Chondrocyte (in vitro differentiated cells): ENCODE results near the gene NLRP7. TPM values are rescaled to one million over a fixed set of nuclear protein-coding genes. Genes with fewer than 3 reads are reported as not detected.

Experiments
- DNase-seq: peaks from one replicate; pipeline ENCODE4 v3.0.0; 2021; ENCODE audit warnings: mixed read lengths, low spot score
- H3K27ac Mint-ChIP-seq: one replicate; pipeline ENCODE4 v1.8.0; 2021; ENCODE audit warnings: mild to moderate bottlenecking, moderate library complexity, mixed read lengths; ENCODE audit not compliant: unreplicated experiment
- H3K27me3 Mint-ChIP-seq: 2 replicates; pipeline ENCODE4 v1.8.0; 2021; ENCODE audit warnings: low read depth, mixed read lengths
- H3K36me3 Mint-ChIP-seq: 2 replicates; pipeline ENCODE4 v1.8.0; 2021; ENCODE audit warnings: low read depth, mixed read lengths
- H3K4me1 Mint-ChIP-seq: 2 replicates; pipeline ENCODE4 v1.8.0; 2021; ENCODE audit warnings: low read depth, mild to moderate bottlenecking, mixed read lengths
- H3K4me3 Mint-ChIP-seq: one replicate; pipeline ENCODE4 v1.8.0; 2021; ENCODE audit warnings: mild to moderate bottlenecking, moderate library complexity, mixed read lengths; ENCODE audit not compliant: unreplicated experiment
- H3K9me3 Mint-ChIP-seq: 2 replicates; pipeline ENCODE4 v1.8.0; 2021; ENCODE audit warnings: low read depth, mixed read lengths
- total RNA-seq: library from RNA; stranded (reverse); gene quantifications from 3 replicates; pipeline ENCODE4 v1.2.1, GENCODE V29; 2021
- TF ChIP-seq, protein P1 (sequence below): fragments of 200-600 bp; sonication (generic); IDR thresholded peaks from 2 replicates; pipeline ENCODE4 v1.5.0; 2021; ENCODE audit warnings: antibody characterized with exemption, mild to moderate bottlenecking, moderate library complexity

NLRP7 gene
- total RNA-seq, 1 donor from 2014 or later = not detected

DNA sequence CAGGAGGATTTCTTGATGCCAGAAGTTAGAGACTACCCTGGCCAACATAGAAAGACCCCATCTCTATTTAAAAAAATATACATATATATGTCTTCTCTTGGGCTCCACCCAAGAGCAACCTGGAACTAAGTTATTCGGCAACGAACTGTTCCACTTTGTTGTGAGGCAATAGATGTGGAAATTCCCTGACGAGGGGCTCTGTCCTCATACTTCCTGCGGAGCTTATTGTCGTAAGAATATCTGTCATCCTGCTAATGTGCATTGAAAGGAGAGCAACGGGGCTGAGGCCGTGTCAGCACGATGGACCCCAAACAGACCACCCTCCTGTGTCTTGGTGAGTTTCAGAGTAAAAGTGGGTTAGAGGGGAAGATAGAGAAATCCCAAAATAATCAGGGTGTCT lies 73.3 kb downstream of the NLRP7 start, which contains the start of gene FCAR:
FCAR (plus strand) TSS at position 246 of the 400 bp plus-strand sequence; CDS start at position 301, 55 bp downstream.
- no peak for DNase-seq
- Mint-ChIP-seq H3K27ac (no peak within 1 kb of the TSS), H3K4me1 (no peaks in the 10 kb centered on the region), H3K9me3 (peaks cover 17% of the 10 kb centered on the region), H3K36me3 (no peaks in the 10 kb centered on the region), H3K4me3 (no peak within 1 kb of the TSS), H3K27me3 (no peaks in the 10 kb centered on the region)
- TF ChIP-seq, protein P1, sequence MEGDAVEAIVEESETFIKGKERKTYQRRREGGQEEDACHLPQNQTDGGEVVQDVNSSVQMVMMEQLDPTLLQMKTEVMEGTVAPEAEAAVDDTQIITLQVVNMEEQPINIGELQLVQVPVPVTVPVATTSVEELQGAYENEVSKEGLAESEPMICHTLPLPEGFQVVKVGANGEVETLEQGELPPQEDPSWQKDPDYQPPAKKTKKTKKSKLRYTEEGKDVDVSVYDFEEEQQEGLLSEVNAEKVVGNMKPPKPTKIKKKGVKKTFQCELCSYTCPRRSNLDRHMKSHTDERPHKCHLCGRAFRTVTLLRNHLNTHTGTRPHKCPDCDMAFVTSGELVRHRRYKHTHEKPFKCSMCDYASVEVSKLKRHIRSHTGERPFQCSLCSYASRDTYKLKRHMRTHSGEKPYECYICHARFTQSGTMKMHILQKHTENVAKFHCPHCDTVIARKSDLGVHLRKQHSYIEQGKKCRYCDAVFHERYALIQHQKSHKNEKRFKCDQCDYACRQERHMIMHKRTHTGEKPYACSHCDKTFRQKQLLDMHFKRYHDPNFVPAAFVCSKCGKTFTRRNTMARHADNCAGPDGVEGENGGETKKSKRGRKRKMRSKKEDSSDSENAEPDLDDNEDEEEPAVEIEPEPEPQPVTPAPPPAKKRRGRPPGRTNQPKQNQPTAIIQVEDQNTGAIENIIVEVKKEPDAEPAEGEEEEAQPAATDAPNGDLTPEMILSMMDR = no peak

Other genes starting within 250 kb of the NLRP7 start
- not detected in 3 replicates for gene KIR3DL3, start 223.1 kb downstream of the NLRP7 start, total RNA-seq
- not detected in 3 replicates for gene KIR2DL3, start 209.0 kb downstream of the NLRP7 start, total RNA-seq
- gene KIR2DL1, start 177.7 kb downstream of the NLRP7 start, total RNA-seq = not detected in 3 replicates
- gene KIR2DL4, start 143.9 kb downstream of the NLRP7 start, total RNA-seq = not detected in 3 replicates
- gene KIR3DL1, start 131.1 kb downstream of the NLRP7 start, total RNA-seq = not detected in 3 replicates
- not detected in 3 replicates for gene KIR2DS4, start 114.9 kb downstream of the NLRP7 start, total RNA-seq
- gene KIR3DL2, start 97.1 kb downstream of the NLRP7 start, total RNA-seq = not detected in 3 replicates
- not detected in 3 replicates for gene FCAR, start 73.3 kb downstream of the NLRP7 start, total RNA-seq
- not detected in 3 replicates for gene NCR1, start 41.4 kb downstream of the NLRP7 start, total RNA-seq
- 19.1 to 21.7 TPM (median 21.1 TPM) in 3 replicates for gene NLRP2, start 18.8 kb upstream of the NLRP7 start, total RNA-seq
- gene GP6, start 90.7 kb upstream of the NLRP7 start, total RNA-seq = 0.51 TPM in 1 of 3 replicates, not detected in the others
- gene RDH13, start 115.6 kb upstream of the NLRP7 start, total RNA-seq = 9.7 to 13.7 TPM (median 11.1 TPM) in 3 replicates
- gene EPS8L1, start 128.3 kb upstream of the NLRP7 start, total RNA-seq = 4.1 to 7.9 TPM (median 6.8 TPM) in 3 replicates
- 86.1 to 111 TPM (median 103 TPM) in 3 replicates for gene PPP1R12C, start 170.1 kb upstream of the NLRP7 start, total RNA-seq
- 0.62 TPM in 1 of 3 replicates, not detected in the others for gene TNNT1, start 201.7 kb upstream of the NLRP7 start, total RNA-seq
- gene TNNI3, start 210.2 kb upstream of the NLRP7 start, total RNA-seq = not detected in 3 replicates
- gene DNAAF3, start 219.1 kb upstream of the NLRP7 start, total RNA-seq = 0.90 to 2.2 TPM (median 1.3 TPM) in 3 replicates
- 0.80 TPM in 1 of 3 replicates, not detected in the others for gene SYT5, start 232.8 kb upstream of the NLRP7 start, total RNA-seq